GM12878 (cell line): ENCODE data around the gene GTPBP10. TPM values are rescaled to one million over a fixed set of nuclear protein-coding genes. Genes with fewer than 3 reads are reported as not detected.

Source experiments
- ATAC-seq: fragments of 200-7000 bp; cut with Tn5 transposase; 3 replicates; pipeline ENCODE4 v1.9.1; 2020; ENCODE audit warnings: mild to moderate bottlenecking, moderate library complexity
- BruUV-seq: library from RNA; stranded (reverse); fragments of 400-500 nt; replicated peaks from 2 replicates; lab custom pipeline; 2021; lab: Mats Ljungman, UMichigan
- CTCF ChIA-PET: fragments of 300-600 bp; sonication (Branson Sonifier 250); formaldehyde crosslinking; extraction: SDS; loops from one replicate; lab custom pipeline; 2021; ENCODE audit warnings: inconsistent platforms; lab: Yijun Ruan, JAX
- POLR2A ChIA-PET: fragments of 350-600 bp; formaldehyde crosslinking; extraction: SDS; loops from one replicate; lab custom pipeline; 2021; ENCODE audit warnings: inconsistent platforms; lab: Charles Lee
- RAD21 ChIA-PET: fragments of 300-600 bp; sonication (Branson Sonifier 250); formaldehyde crosslinking; loops from one replicate; lab custom pipeline; 2023; ENCODE audit warnings: antibody characterized with exemption; ENCODE audit not compliant: unreplicated experiment; lab: Charles Lee
- SMC1A ChIA-PET: fragments of 300-600 bp; sonication (Branson Sonifier 250); formaldehyde crosslinking; loops from one replicate; lab custom pipeline; 2023; ENCODE audit not compliant: unreplicated experiment, uncharacterized antibody; lab: Charles Lee
- DNase-seq: peaks from one replicate; pipeline ENCODE4 v3.0.0-alpha.2; 2011; ENCODE audit warnings: low read depth, low spot score
- FAIRE-seq: peaks from 3 replicates; lab custom pipeline; 2011; peaks lifted over from hg19 to GRCh38; lab: Jason Lieb, UNC
- H2AFZ ChIP-seq: 2 replicates; pipeline ENCODE4 v1.6.0; 2011; ENCODE audit warnings: low read depth, low read length, control low read depth; ENCODE audit not compliant: control insufficient read depth
- H3K27ac ChIP-seq: 2 replicates; pipeline ENCODE4 v1.5.1; 2011; ENCODE audit warnings: control low read depth; ENCODE audit not compliant: control insufficient read depth, insufficient read depth
- H3K27me3 ChIP-seq, 2 experiments: replicated peaks in 1 of 2; 2 replicates each; pipeline versions ENCODE4 v1.6.0 to v1.6.1; 2011; ENCODE audit warnings: low read length in 1 of 2; ENCODE audit not compliant: control insufficient read depth in 2 of 2, insufficient read depth in 2 of 2
- H3K36me3 ChIP-seq, 2 experiments: 2 replicates each; pipeline ENCODE4 v1.5.1; 2011; ENCODE audit warnings: low read length in 1 of 2; ENCODE audit not compliant: control insufficient read depth in 2 of 2, insufficient read depth in 2 of 2
- H3K4me1 ChIP-seq: 2 replicates; pipeline ENCODE4 v1.6.1; 2011; ENCODE audit warnings: mild to moderate bottlenecking, low read length, moderate library complexity, mixed read lengths; ENCODE audit not compliant: control insufficient read depth, insufficient read depth
- H3K4me2 ChIP-seq: 2 replicates; pipeline ENCODE4 v1.6.0; 2011; ENCODE audit warnings: control low read depth; ENCODE audit not compliant: control insufficient read depth, insufficient read depth
- H3K4me3 ChIP-seq: fragments of 200-600 bp; sonication (generic); 2 replicates; pipeline ENCODE4 v1.5.1; 2016
- H3K79me2 ChIP-seq: 2 replicates; pipeline ENCODE4 v1.6.0; 2011; ENCODE audit warnings: low read length; ENCODE audit not compliant: control insufficient read depth, insufficient read depth
- H3K9ac ChIP-seq: 2 replicates; pipeline ENCODE4 v1.8.0; 2011; ENCODE audit warnings: low read length, control low read depth, mixed read lengths; ENCODE audit not compliant: control insufficient read depth, insufficient read depth
- H3K9me3 ChIP-seq: replicated peaks from 3 replicates; pipeline ENCODE4 v1.5.1; 2011; ENCODE audit warnings: mild to moderate bottlenecking, low read length; ENCODE audit not compliant: control insufficient read depth, insufficient read depth
- H4K20me1 ChIP-seq: 2 replicates; pipeline ENCODE4 v1.6.0; 2011; ENCODE audit not compliant: control insufficient read depth, insufficient read depth
- CBFB ChIP-seq: IDR thresholded peaks from 2 replicates; pipeline ENCODE4 v1.6.1; 2016; ENCODE audit warnings: antibody characterized with exemption, low read depth
- CHD1 ChIP-seq: IDR thresholded peaks from 2 replicates; pipeline ENCODE4 v1.6.1; 2012; ENCODE audit warnings: low read depth, low read length, improper control_type of control experiment
- GATAD2B ChIP-seq: fragments of 450-650 bp; conservative IDR thresholded peaks from 2 replicates; pipeline ENCODE4 v1.6.1; 2017; ENCODE audit warnings: low read depth, mild to moderate bottlenecking, moderate library complexity
- IKZF2 ChIP-seq, 2 experiments: fragments of 450-650 bp; IDR thresholded peaks; 2 replicates each; pipeline ENCODE4 v1.6.1; 2017; ENCODE audit warnings: mild to moderate bottlenecking in 2 of 2, moderate library complexity in 2 of 2
- JUND ChIP-seq: IDR thresholded peaks from 2 replicates; pipeline ENCODE4 v1.6.1; 2012; ENCODE audit warnings: low read depth, mild to moderate bottlenecking, low read length, improper control_type of control experiment, moderate library complexity
- NR2F1 ChIP-seq: fragments of 450-650 bp; conservative IDR thresholded peaks from 2 replicates; pipeline ENCODE4 v1.6.1; 2017; ENCODE audit warnings: mild to moderate bottlenecking
- PML ChIP-seq: IDR thresholded peaks from 2 replicates; pipeline ENCODE4 v1.6.1; 2012; ENCODE audit warnings: low read length, inconsistent platforms
- RAD21 ChIP-seq: IDR thresholded peaks from 2 replicates; pipeline ENCODE4 v1.6.1; 2011; ENCODE audit warnings: mild to moderate bottlenecking, low read depth, low read length, moderate library complexity; ENCODE audit not compliant: insufficient read depth
- RBBP5 ChIP-seq: fragments of 200-600 bp; sonication (generic); conservative IDR thresholded peaks from 2 replicates; pipeline ENCODE4 v1.6.1; 2016
- SMARCA5 ChIP-seq: fragments of 450-650 bp; IDR thresholded peaks from 2 replicates; pipeline ENCODE4 v1.6.1; 2017; ENCODE audit warnings: mild to moderate bottlenecking
- SREBF1 ChIP-seq: IDR thresholded peaks from 2 replicates; pipeline ENCODE4 v1.6.1; 2012; ENCODE audit warnings: mild to moderate bottlenecking, low read length
- SUZ12 ChIP-seq: fragments of 200-600 bp; sonication (generic); IDR thresholded peaks from one replicate; pipeline ENCODE4 v1.6.1; 2018; ENCODE audit warnings: antibody characterized with exemption, mild to moderate bottlenecking; ENCODE audit not compliant: unreplicated experiment
- ZBTB11 ChIP-seq: fragments of 450-650 bp; formaldehyde crosslinking; IDR thresholded peaks from 2 replicates; pipeline ENCODE4 v1.5.0; 2022; ENCODE audit warnings: mild to moderate bottlenecking, missing genetic modification characterization
- ZNF384 ChIP-seq: IDR thresholded peaks from 2 replicates; pipeline ENCODE4 v1.6.1; 2012; ENCODE audit warnings: low read depth, mild to moderate bottlenecking, low read length, improper control_type of control experiment, borderline replicate concordance
- WGBS: methylation state at CpG from one replicate; pipeline ENCODE4 v1.1.6; 2016; ENCODE audit warnings: low lambda C conversion rate; ENCODE audit not compliant: insufficient replicate concordance, insufficient coverage; ENCODE audit errors: missing lambda C conversion rate; 5-methylcytosine and 5-hydroxymethylcytosine counted together
- in situ Hi-C: fragments of 300-500 bp; cut with MboI; formaldehyde crosslinking; loops from 9 replicates; pipeline ENCODE4 v1.14.3; 2018; ENCODE audit warnings: mixed read lengths
- intact Hi-C: fragments of 100-400 bp; cut with micrococcal nuclease; formaldehyde crosslinking; loops from one replicate; pipeline ENCODE4 v1.14.2; 2022; ENCODE audit not compliant: unreplicated experiment
- polyA plus RNA-seq, 11 experiments: library from polyadenylated mRNA; depleted of rRNA in 4 of 11; unstranded in 6 of 11; stranded (reverse) in 5 of 11; fragments of >200 nt; fragmentation: Nextera tagmentation in 4 of 11; fragmentation: Illumina TruSeq in 1 of 11; extraction: Ambion mirVana in 4 of 11; extraction: Trizol in 1 of 11; gene quantifications; 1 replicate in 1 of 11; 2 replicates in 10 of 11; pipeline versions ENCODE4 v1.2.1 to v1.2.3, GENCODE V29; 2011 to 2016; ENCODE audit warnings: inconsistent platforms in 2 of 11, missing spikeins in 2 of 11, low read depth in 1 of 11
- total RNA-seq, 4 experiments: library from RNA; depleted of rRNA in 3 of 4; stranded (reverse); fragments of >200 nt in 3 of 4; fragmentation: Illumina TruSeq in 1 of 4; extraction: Trizol in 1 of 4; gene quantifications; 2 replicates each; pipeline versions ENCODE4 v1.2.1 to v1.2.3, GENCODE V29; 2013 to 2021

The GTPBP10 gene
- total and polyA plus RNA-seq, 10 of the 15 experiments (the other 5 are each of a cell fraction or from before 2014, with no cell fraction given): 10.1 to 41.0 (median 33.0) TPM

- no TSS peak for BruUV-seq
- Histone ChIP-seq H3K79me2 (no peaks in the 10 kb centered on the region), H4K20me1 (no peaks in the 10 kb centered on the region), H3K9ac (no peak overlapping the region), H3K27me3 (no peaks in the 10 kb centered on the region), H3K27ac (no peak overlapping the region), H2AFZ (no peak overlapping the region), H3K4me3 (no peak overlapping the region), H3K9me3 (no peaks in the 10 kb centered on the region), H3K4me2 (no peak overlapping the region), H3K36me3 (no peaks in the 10 kb centered on the region), H3K4me1 (no peaks in the 10 kb centered on the region)
- ChIA-PET POLR2A (interaction anchor here (0.6 kb wide), 1 partner anchor 1558 kb away, joined by 3 read pairs; no protein-coding TSS in a partner anchor), RAD21 (no interaction called here), CTCF (interaction anchor here (0.6 kb wide), 1 partner anchor 1708 kb away, joined by 3 read pairs; no protein-coding TSS in a partner anchor), SMC1A (interaction anchor here (1.2 to 1.8 kb wide), 2 partner anchors 8 to 93 kb away, joined by 3 to 4 read pairs; no protein-coding TSS in a partner anchor)
- ATAC-seq (no peak), DNase-seq (no peak), FAIRE-seq (no peak)
- 82% methylated on average over 42 of the region's 48 CpGs for WGBS
- intact Hi-C loops: no loop called here
- TF ChIP-seq RAD21: no peak
- TF ChIP-seq CBFB: no peak
- TF ChIP-seq SUZ12: no peak
- no peak for TF ChIP-seq ZBTB11
- no peak for TF ChIP-seq PML
- TF ChIP-seq CHD1: no peak
- TF ChIP-seq NR2F1: no peak
- no peak for TF ChIP-seq SREBF1
- no peak for TF ChIP-seq SMARCA5
- no peak for TF ChIP-seq ZNF384
- no peak for TF ChIP-seq RBBP5
- no peak for TF ChIP-seq JUND
- no peak for TF ChIP-seq IKZF2 (IDR thresholded peaks at IDR 0.05)
- no peak for TF ChIP-seq GATAD2B
- in situ Hi-C loops: no loop called here
Observed at GRCh38 chr7:90334193-90334843, 12.2 kb upstream of the GTPBP10 start.
